Panc1 (cell line): ENCODE measurements around the gene IGF2R.

Experiments
- CTCF ChIP-seq: fragments of 450-650 bp; IDR thresholded peaks from 2 replicates; pipeline ENCODE4 v1.5.1; 2017; ENCODE audit warnings: mild to moderate bottlenecking
- POLR2AphosphoS5 ChIP-seq: IDR thresholded peaks from 2 replicates; pipeline ENCODE4 v1.6.1; 2012; ENCODE audit warnings: mild to moderate bottlenecking, low read depth, low read length, moderate library complexity
- REST ChIP-seq, 2 experiments: IDR thresholded peaks; 2 replicates each; pipeline ENCODE4 v1.6.1; 2011 to 2012; ENCODE audit warnings: low read depth in 2 of 2, control low read depth in 1 of 2, low read length in 1 of 2, mild to moderate bottlenecking in 1 of 2, moderate library complexity in 1 of 2; ENCODE audit not compliant: insufficient read depth in 1 of 2
- TCF7L2 ChIP-seq: IDR thresholded peaks from 2 replicates; pipeline ENCODE4 v1.6.1; 2011; ENCODE audit warnings: mild to moderate bottlenecking, low read depth, low read length, inconsistent platforms

GRCh38 chr6:160122744-160123143 lies 153.9 kb downstream of the IGF2R start:
- TF ChIP-seq POLR2AphosphoS5 (no peak), CTCF (no peak), REST (IDR thresholded peaks at IDR 0.05; ENCODE audit: insufficient read depth in 1 of 2, low read depth in 2 of 2, low read length in 1 of 2) (no peak), TCF7L2 (no peak)
